ENCODE results near the gene TBCK.

- TF ChIP-seq CTCF (conservative IDR thresholded peaks at IDR 0.05; ENCODE audit: low read depth in 2 of 2) (no peak), ZNF114 (CRISPR knock-in tag; IDR thresholded peaks at IDR 0.05) (no peak), EZH2 (IDR thresholded peaks at IDR 0.05; ENCODE audit: low read depth, unreplicated experiment) (no peak), POLR2AphosphoS5 (IDR thresholded peaks at IDR 0.05; ENCODE audit: low read depth) (no peak), CREB1 (CRISPR knock-in tag; IDR thresholded peaks at IDR 0.05; ENCODE audit: low read depth) (no peak), EZH2phosphoT487 (IDR thresholded peaks at IDR 0.05; ENCODE audit: unreplicated experiment) (no peak)
Observed at GRCh38 chr4:106231931-106232330, 84.1 kb downstream of the TBCK start.

Data from GM23338 (cell line).